Measurements from ENCODE around the gene PITX1.
"Not testable (repeated sequence)": the region's sequence is repeated elsewhere in the genome, so short reads cannot be mapped to it uniquely, and the experiment has no call there.

PITX1 gene

DNA sequence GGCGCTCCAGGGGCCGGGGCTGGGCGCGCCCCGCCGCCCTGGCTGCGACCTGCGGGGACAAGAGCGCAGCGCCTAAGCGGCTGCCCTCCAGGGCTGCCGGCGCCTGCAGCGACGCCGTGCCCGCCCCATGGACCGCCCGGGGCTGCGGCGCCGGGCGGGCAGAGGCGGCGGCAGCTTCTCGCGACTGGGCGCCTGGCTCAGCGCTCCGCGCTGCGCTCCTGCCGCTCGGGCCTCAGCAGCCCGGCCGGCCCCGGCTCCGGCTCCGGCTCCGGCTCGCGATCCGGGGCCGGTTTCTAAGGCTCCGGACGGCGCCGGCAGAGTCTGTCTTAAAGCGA, at the start of gene PITX1:
PITX1 (minus strand) TSS at position 328 of the 335 bp plus-strand sequence. CDS start 347 bp downstream, outside the sequence.
- DNase-seq (ENCODE audit: low read depth, low spot score), result no peak

- not testable (repeated sequence) for DNase-seq (ENCODE audit: low read depth, low spot score)
These were observed 49.3 kb upstream of the PITX1 start for GRCh38 chr5:135083334-135083733.

GRCh38 chr5:135081240-135081639, 47.2 kb upstream of the PITX1 start:
- no peak for DNase-seq (ENCODE audit: low read depth, low spot score)

DNA sequence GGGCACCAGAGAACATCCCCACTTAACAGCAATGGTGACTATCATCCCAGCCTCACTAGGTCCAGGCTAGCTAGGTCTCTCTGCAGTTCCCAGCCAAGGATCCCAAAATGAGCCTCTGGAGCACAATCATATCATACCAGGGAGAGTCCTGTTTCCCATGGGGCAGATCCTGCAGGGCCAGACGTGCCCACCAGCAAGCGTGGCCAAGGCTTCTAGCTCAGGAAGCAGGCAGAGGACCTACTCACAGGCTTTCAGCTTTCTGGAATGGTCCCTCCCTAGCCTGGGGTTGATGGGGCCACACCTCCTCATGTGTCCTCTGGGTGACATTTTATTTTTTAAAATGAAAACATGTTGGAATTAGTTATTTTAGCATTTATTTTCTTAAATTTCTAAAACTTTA, 45.7 kb upstream of the PITX1 start:
- no peak for DNase-seq (ENCODE audit: low read depth, low spot score)

GRCh38 chr5:135079099-135079681, 45.2 kb upstream of the PITX1 start:
- no peak for DNase-seq (ENCODE audit: low read depth, low spot score)

DNA sequence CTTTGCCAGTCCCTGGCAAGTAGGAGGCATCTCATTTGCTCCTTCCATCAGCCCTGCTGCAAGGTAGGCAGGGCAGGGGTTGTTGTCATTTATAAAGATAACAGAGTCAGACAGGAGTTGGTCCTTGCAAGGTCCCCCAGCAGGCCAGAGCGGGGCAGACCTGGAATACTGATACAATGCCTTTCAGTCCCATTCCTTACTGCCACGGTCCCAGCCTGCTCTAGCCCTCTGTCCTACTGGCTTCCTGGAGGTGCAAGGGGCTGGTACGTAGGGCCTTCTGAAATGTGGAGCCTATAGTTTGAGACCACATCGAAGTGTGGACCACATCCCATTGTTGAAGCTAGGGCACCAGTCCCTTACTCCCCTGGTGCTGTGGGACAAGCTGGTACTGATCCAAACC, 42.8 kb upstream of the PITX1 start:
- DNase-seq (ENCODE audit: low read depth, low spot score), result no peak

DNA sequence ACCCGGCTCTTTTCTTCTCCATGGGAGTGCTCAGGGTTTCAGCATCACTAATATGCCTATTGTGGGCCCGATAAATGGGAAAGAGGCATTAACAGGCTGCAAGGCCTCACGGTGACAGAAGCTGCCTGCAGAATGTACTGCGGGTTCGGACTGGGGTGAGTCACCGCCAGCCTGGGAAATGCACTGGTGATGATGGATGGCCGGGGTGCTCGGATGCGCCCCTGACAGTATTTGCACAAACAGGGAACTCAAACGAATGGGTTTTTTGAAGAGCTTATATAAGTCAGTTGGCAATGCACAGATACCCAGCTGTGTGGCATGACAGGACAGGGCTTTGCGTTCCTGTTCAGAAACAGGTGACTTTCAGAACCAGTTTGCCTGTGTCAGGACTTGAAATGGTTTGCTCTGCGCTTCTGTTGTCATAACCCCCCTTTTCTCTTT, 42.0 kb upstream of the PITX1 start:
- no peak for DNase-seq (ENCODE audit: low read depth, low spot score)

GRCh38 chr5:135075621-135076020, 41.6 kb upstream of the PITX1 start:
- no peak for DNase-seq (ENCODE audit: low read depth, low spot score)

DNA sequence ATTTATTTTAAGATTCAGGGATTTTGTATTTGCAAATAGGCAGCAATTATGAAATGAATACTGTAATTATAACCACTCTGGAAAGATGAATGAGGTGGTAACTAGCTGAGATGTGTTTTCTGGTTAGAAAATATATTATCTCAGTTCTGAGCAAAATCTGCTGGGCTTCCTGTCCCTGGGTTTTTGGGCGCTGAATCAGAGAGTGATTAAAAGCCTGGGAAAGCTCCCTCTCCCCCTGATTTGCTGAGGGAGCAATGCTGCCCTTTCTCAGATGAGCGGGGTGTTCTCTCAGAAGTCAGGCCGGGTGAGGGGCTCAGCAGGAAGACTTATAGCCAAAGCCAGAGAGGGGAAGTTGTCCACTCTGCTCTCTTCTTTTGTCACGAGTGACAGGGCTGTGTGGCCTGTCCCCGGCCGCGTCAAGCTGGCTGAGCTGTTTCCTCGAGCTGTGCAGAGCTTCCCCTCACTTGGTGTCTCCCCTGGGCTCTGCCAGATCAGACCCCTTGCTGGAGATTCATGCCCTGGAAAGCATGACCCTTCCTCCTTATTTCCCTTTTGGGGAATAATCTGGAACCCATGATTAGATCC, 39.8 kb upstream of the PITX1 start:
- DNase-seq (ENCODE audit: low read depth, low spot score), result no peak

- peak; percentile 67 for DNase-seq (ENCODE audit: low read depth, low spot score)
These were observed 38.6 kb upstream of the PITX1 start for GRCh38 chr5:135072387-135073281.

GRCh38 chr5:135071311-135071710, 37.3 kb upstream of the PITX1 start:
- DNase-seq (ENCODE audit: low read depth, low spot score), result no peak

DNA sequence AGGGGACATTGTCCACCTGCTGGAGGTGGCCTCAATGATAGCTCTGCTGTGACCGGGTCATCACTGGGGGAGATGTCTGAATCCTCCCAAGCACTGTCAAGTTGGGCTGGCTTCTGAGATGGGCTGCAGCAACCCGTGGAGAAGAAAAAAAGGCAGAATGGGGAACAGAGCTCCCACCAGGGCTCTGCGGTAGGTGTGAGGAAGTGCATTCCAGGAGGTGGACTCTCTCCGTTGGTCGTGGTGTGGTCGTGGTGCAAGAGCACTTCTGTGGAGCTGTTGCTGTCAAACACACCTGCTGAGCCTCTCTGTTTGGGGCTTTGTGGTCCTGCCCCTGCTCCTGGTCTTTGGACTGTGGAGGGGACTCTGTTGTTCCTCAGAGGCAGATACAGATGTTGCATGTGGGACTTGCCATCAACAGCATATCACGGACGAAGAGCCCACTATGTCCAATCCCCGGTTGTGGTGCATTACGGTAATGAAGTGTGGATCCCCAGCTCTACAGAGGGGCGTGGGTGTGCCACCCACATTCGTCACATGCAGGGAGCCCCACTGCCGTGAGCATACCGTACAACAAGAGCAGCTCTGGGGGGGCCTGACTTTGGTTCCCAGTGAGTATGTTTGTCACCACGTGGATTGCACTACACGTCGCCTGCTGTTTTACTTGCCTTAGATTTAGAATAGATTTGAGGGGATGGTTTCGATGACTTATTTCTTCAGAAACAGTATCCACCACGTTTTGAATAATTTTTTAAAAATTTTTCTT, 36.0 kb upstream of the PITX1 start:
- DNase-seq (ENCODE audit: low read depth, low spot score), result no peak

DNA sequence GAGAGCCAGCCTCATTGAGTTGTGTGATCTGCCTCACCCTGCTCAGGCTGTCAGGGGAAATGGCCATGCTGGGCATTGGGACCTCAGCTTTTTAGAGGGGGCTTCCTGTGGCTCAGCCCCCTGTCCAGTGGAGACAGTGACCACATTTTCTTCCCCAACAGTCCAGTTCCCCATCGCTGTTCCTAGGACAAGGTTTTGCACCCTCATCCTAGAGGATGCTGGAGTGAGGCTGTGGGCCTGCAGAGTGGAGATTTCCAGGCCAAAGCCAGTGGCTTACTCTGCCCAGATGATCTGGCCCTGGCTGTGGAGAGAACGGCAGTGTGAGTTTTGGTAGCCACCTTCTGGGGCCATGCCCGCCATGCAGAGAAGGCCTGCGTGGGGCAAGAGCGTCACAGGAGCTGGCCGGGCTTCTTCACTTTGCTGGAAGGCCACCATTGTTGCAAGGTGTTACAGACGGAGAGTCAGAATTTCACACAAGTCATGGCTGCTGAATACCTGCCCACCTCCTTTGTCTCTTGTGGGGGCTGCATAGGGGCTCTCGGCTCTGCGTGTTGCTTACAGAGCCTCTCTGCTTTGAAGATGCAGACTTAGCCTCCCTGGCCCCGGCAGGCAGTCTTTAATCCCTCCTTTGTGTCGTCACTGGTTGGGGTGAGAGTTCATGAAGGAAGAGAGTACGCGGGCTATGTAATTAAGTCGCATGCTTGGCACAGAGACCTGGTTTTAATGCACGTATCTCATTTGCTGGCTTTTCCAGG, 35.2 kb upstream of the PITX1 start:
- DNase-seq (ENCODE audit: low read depth, low spot score), result no peak

DNA sequence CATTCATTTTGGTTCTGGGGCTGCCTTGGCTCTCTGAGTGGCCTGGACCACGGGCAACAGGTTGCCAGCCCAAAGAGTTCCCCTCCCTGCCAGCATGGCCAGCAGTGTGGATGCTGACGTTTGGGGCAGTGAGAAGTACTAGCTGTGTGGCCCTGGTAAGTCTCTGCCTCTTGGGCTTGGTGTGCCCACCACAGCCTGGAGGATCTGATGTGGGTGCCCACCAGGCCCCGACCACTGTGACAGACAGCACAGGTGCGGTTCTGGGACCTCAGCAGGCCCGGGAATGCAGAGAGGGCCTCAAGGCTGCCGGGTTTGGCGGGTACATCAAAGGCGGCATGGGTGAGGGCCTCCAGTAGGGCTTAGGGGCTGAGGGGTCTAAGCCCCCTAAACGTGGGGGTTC, 33.6 kb upstream of the PITX1 start:
- no peak for DNase-seq (ENCODE audit: low read depth, low spot score)

GRCh38 chr5:135066781-135067180, 32.8 kb upstream of the PITX1 start:
- DNase-seq (ENCODE audit: low read depth, low spot score), result no peak

DNA sequence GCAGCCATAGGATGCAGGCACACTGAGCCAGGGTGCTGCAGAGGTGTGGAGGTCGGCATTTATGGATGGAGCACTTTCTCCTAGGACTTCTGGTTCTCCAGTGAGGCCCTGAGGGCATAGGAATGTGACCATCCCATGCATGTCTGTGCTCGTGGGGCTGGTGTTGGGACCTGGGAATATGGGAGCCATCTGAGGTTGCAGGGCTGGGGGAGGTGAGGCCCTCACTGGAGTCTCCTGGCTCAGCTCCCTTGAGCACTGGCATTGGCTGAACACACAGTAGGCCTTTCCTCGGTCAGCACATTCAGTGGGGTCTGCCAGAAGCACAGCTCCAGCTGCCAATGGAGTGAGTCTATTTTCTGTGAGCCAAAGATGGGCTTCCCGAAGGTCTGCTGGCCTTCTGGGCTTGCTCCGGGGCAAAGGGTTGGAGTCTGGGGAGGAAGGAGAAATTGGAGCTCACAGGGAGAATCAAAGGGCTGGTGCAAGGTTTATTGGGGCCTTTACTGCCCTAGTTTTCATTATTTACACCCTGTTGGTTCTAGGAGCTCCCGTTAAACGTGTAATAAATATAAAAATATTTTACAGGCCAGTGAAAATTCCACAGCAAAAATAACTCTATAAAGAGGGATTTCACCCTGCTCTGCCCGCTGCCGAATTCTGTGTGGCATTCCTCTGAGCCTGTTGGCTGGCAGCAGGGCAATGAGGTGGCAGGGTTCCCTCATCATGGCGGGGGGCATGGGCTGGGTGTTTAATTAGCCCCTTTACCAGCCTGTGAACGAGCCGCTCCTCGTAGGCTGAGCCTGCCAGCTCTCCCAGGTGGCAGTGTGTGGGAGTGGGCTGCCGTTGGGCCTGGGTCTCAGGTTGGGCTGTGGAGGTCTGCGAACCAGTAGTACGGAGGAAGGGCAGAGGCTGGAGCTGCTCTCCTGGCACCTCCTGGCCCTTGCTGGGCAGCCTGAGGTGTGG, 31.6 kb upstream of the PITX1 start:
- no peak for DNase-seq (ENCODE audit: low read depth, low spot score)

- DNase-seq (ENCODE audit: low read depth, low spot score), result no peak
These were observed 30.2 kb upstream of the PITX1 start for GRCh38 chr5:135064235-135064570.

GRCh38 chr5:135063511-135064234, 29.6 kb upstream of the PITX1 start:
- DNase-seq (ENCODE audit: low read depth, low spot score), result no peak

- no peak for DNase-seq (ENCODE audit: low read depth, low spot score)
These were observed 29.0 kb upstream of the PITX1 start for GRCh38 chr5:135063056-135063445.

Data from iPS DF 19.7 (cell line).